ENCODE results near the gene ZFYVE9.

DNA sequence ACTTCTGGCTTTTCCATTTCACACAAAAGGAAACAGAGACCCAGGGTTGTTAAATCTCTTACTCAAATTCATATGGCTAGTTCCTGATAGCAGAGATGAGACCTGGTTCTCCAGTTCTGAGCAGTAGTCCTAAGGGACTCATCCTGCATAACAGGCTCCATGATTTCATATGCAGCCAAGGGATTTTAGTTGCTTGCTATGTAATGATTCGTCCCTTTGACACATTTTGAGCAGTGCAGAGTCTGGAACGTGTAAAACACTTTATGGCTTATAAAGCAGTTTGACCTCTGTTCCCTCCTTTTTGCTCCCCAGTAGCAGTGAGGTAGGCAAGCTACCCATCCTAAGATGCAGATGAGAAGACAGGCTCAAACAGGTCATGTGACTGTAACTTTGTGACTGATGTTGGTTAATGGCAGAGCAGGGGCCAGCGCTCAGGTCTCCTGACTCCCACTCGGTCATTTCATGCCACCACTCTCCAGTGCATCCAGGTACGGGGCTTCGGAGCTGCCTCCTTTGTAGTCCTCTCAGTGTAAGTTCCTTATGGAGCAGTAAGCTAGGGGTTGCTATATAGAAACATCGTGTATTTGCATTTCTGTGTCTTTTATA, 199.9 kb downstream of the ZFYVE9 start:
- TF ChIP-seq EZH2 (IDR thresholded peaks at IDR 0.05) (no peak), POLR2AphosphoS5 (IDR thresholded peaks at IDR 0.05; ENCODE audit: borderline replicate concordance, low read depth, low read length) (no peak), FOXP2 (optimal IDR thresholded peaks at IDR 0.05; ENCODE audit: control extremely low read depth, extremely low read length, insufficient read depth) (no peak)
